Skeletal muscle satellite cell (primary cell): ENCODE results near the gene ARMC12.

ENCODE experiments used
- H3K27me3 ChIP-seq: 2 replicates; pipeline ENCODE4 v1.7.0; 2013; ENCODE audit warnings: low read length; ENCODE audit not compliant: control insufficient read depth, insufficient read depth
- H3K36me3 ChIP-seq: 2 replicates; pipeline ENCODE4 v1.7.0; 2013; ENCODE audit warnings: mild to moderate bottlenecking, control low read depth, low read length; ENCODE audit not compliant: insufficient read depth
- H3K4me1 ChIP-seq: 2 replicates; pipeline ENCODE4 v1.7.0; 2013; ENCODE audit warnings: low read length; ENCODE audit not compliant: control insufficient read depth, insufficient read depth
- H3K4me2 ChIP-seq: 2 replicates; pipeline ENCODE4 v1.7.0; 2013; ENCODE audit warnings: mild to moderate bottlenecking, low read length
- H3K4me3 ChIP-seq: 2 replicates; pipeline ENCODE4 v1.7.0; 2013; ENCODE audit warnings: low read length
- H3K9ac ChIP-seq: 2 replicates; pipeline ENCODE4 v1.7.0; 2013; ENCODE audit warnings: mild to moderate bottlenecking, low read depth, low read length, moderate library complexity
- H3K9me3 ChIP-seq: replicated peaks from 2 replicates; pipeline ENCODE4 v1.7.0; 2013; ENCODE audit warnings: mild to moderate bottlenecking, control low read depth, low read length

The ARMC12 gene

DNA sequence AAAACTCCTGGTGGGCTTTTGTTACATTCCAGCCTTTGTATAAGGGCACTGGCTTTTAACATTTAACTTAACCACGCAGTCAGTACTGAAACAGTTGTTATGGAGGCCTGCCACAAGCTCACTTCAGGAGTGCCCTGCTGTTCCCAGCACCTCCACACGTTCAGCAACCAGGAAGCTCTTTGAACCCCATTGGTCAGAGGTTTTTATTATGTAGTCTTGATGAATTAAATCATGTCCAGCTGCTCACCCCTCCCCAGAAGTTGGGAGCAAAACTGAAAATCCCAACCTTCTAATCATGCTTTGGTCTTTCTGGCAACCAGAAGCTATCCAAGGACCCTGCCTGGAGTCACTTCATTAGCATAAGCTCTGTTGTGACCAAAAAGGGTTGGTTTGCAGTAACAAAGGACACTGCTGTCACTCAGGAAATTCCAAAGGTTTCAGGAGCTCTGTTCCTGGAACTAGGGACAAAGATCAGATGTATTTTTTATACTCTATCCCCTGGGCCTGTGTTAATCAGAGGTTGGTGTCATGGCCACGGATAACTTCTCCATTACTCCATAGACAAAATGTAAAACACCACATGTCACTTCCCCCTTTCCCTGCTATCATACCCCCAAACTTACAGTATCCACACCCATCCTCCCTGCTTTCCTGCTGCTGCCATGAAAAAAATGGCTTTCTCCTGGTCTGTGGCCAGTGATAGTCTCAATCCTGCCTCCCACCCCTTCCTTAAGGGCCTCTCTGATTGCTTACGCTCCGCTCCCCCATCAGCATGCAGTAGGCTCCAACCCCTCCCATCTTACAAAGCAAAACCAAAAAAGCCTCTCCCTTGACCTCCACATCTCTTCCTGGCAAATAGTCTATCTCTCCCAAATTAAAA lies 3.1 kb downstream of the ARMC12 start:
- no peaks in the 10 kb centered on the region for H3K36me3 ChIP-seq
- no peak overlapping the region for H3K4me2 ChIP-seq
- no peak overlapping the region for H3K4me3 ChIP-seq
- H3K9me3 ChIP-seq: no peaks in the 10 kb centered on the region
- no peak overlapping the region for H3K9ac ChIP-seq
- H3K4me1 ChIP-seq: peaks cover 8% of the 10 kb centered on the region
- H3K27me3 ChIP-seq: peaks cover 3% of the 10 kb centered on the region

DNA sequence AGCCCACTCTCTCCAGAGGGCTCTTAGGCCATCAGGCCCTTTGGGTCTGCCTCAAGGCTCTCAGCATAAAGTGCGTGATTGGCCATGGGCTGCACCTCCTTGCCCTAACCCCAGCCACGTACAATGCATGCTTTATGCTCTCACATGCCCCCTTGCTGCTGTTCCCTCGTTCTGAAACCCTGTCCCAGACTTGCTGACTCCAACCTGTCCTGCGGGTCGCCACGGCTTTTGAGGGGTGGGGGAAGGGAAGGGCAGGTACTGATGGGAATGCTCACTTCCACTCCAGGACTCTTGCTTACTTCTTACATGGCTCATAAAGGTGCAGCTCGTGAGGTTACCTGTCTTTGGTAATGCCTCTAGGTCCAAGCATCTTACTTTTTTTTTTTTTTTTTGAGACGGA lies 6.0 kb downstream of the ARMC12 start:
- no peak overlapping the region for H3K4me3 ChIP-seq
- no peak overlapping the region for H3K9ac ChIP-seq
- H3K36me3 ChIP-seq: no peaks in the 10 kb centered on the region
- H3K4me2 ChIP-seq: no peak overlapping the region
- no peaks in the 10 kb centered on the region for H3K4me1 ChIP-seq
- peaks cover 17% of the 10 kb centered on the region for H3K27me3 ChIP-seq
- no peaks in the 10 kb centered on the region for H3K9me3 ChIP-seq

DNA sequence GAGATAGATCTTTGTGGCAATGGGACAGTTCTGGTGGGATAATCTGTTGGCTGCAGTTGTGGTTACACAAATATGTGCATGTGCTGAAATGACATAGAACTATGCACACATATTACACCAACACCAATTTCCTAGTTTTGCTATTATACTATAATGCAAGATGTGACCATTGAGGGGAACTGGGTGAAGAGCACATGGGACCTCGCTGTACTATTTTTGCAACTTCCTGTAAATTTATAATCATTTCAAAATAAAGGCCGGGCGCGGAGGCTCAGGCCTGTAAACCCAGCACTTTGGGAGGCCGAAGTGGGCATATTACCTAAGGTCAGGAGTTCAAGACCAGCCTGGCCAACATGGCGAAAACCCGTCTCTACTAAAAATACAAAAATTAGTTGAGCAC lies 8.7 kb downstream of the ARMC12 start:
- H3K9me3 ChIP-seq: no peaks in the 10 kb centered on the region

DNA sequence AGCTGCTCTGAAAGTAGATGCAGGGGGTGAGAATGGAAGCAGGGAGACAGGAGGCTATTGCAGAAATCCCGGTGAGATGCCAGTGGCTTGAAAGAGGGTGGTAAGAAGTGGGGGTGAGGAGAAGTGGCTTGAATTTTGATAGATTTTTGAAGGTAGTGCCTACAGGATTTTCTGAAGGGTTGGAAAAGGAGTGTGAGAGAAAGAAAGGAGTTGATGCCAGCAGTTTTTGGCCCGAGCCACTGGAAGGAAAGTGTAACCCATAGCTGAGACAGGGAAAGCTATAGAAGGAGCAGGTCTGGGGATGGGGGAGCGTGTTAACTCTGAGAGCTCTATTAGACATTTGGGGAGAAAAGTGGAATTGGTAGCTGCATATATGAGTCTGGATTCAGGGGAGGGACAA lies 9.7 kb downstream of the ARMC12 start:
- no peak overlapping the region for H3K4me2 ChIP-seq
- H3K27me3 ChIP-seq: peaks cover 17% of the 10 kb centered on the region
- H3K4me1 ChIP-seq: no peaks in the 10 kb centered on the region
- H3K9me3 ChIP-seq: no peaks in the 10 kb centered on the region
- no peaks in the 10 kb centered on the region for H3K36me3 ChIP-seq
- H3K9ac ChIP-seq: no peak overlapping the region
- H3K4me3 ChIP-seq: no peak overlapping the region

More for the DNA sequence above, 8.7 kb downstream of the ARMC12 start:
- peaks cover 17% of the 10 kb centered on the region for H3K27me3 ChIP-seq
- no peak overlapping the region for H3K4me3 ChIP-seq
- H3K4me1 ChIP-seq: no peaks in the 10 kb centered on the region
- H3K4me2 ChIP-seq: no peak overlapping the region
- no peak overlapping the region for H3K9ac ChIP-seq
- no peaks in the 10 kb centered on the region for H3K36me3 ChIP-seq

DNA sequence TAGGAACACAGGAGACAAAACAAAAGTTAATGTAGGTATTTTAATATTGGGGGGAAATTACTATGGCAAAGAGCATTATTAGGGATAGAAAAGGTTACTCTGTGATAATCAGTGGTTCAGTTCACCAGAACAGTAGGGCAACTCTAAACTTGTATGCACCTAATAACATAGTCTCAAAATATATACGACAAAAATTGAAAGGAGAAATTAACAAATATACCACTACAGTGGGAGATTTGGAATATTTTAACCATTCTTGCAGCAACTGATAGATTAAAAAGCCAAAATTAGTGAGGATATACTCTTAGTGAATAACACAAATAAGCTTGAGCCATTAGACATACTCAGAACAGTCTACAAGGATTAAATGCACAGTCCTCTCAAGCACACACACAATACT lies 11.0 kb downstream of the ARMC12 start:
- Histone ChIP-seq H3K36me3 (no peaks in the 10 kb centered on the region), H3K4me3 (no peak overlapping the region), H3K4me1 (no peaks in the 10 kb centered on the region), H3K9me3 (no peaks in the 10 kb centered on the region), H3K27me3 (peaks cover 14% of the 10 kb centered on the region), H3K4me2 (no peak overlapping the region), H3K9ac (no peak overlapping the region)

DNA sequence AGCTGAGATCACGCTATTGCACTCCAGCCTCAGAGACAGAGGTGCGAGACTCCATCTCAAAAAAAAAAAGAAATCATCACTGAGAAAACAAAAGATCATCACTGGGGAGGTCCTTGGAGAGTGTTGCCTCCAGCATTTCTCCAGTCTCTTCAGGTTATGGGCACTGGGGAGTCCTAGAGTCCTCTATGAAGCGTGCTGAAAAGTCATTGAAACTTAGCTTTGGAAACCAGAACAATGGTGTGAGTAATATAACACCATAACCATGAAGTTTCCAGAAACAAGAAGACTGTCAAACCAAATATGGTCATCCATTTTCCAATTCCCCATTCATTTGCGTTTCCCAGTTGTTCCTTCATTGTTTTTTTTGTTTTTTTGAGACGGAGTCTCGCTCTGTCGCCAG lies 13.7 kb downstream of the ARMC12 start:
- Histone ChIP-seq H3K4me2 (no peak overlapping the region), H3K4me1 (peaks cover 5% of the 10 kb centered on the region), H3K9me3 (no peaks in the 10 kb centered on the region), H3K36me3 (no peaks in the 10 kb centered on the region), H3K27me3 (peaks cover 13% of the 10 kb centered on the region), H3K9ac (no peak overlapping the region), H3K4me3 (no peak overlapping the region)

DNA sequence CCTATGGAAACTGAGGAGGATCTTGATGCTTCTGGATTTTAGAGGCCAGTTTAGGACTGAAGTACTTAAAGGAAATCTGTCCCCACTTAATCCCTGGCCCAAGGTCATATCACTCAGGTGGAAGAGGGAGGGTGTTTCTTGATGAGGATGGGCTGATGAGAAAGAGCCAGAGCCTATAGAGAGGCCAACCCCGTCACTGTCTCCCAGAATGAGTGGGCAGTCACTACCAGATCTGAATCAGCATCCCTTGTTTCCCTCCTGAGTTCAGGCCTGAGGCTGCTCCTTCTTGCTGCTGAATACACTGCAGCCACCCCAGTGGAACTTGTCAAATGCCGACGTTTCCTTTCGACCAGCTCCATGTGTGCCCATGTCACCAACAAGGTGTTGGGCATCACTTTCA lies 14.8 kb downstream of the ARMC12 start:
- H3K4me2 ChIP-seq: no peak overlapping the region
- H3K9ac ChIP-seq: no peak overlapping the region
- H3K4me3 ChIP-seq: no peak overlapping the region
- no peaks in the 10 kb centered on the region for H3K9me3 ChIP-seq
- H3K36me3 ChIP-seq: no peaks in the 10 kb centered on the region
- H3K4me1 ChIP-seq: peaks cover 5% of the 10 kb centered on the region
- peaks cover 7% of the 10 kb centered on the region for H3K27me3 ChIP-seq

GRCh38 chr6:35752330-35752729 lies 15.5 kb downstream of the ARMC12 start:
- Histone ChIP-seq H3K27me3 (peaks cover under 1% of the 10 kb centered on the region), H3K4me1 (peaks cover 5% of the 10 kb centered on the region), H3K4me3 (no peak overlapping the region), H3K36me3 (no peaks in the 10 kb centered on the region), H3K9ac (no peak overlapping the region), H3K9me3 (no peaks in the 10 kb centered on the region), H3K4me2 (no peak overlapping the region)

- Histone ChIP-seq H3K4me1 (peaks cover 5% of the 10 kb centered on the region), H3K36me3 (no peaks in the 10 kb centered on the region), H3K4me3 (no peak overlapping the region), H3K4me2 (no peak overlapping the region), H3K27me3 (peaks cover 5% of the 10 kb centered on the region), H3K9me3 (no peaks in the 10 kb centered on the region), H3K9ac (no peak overlapping the region)
These were observed 17.8 kb downstream of the ARMC12 start for GRCh38 chr6:35754452-35755277.

DNA sequence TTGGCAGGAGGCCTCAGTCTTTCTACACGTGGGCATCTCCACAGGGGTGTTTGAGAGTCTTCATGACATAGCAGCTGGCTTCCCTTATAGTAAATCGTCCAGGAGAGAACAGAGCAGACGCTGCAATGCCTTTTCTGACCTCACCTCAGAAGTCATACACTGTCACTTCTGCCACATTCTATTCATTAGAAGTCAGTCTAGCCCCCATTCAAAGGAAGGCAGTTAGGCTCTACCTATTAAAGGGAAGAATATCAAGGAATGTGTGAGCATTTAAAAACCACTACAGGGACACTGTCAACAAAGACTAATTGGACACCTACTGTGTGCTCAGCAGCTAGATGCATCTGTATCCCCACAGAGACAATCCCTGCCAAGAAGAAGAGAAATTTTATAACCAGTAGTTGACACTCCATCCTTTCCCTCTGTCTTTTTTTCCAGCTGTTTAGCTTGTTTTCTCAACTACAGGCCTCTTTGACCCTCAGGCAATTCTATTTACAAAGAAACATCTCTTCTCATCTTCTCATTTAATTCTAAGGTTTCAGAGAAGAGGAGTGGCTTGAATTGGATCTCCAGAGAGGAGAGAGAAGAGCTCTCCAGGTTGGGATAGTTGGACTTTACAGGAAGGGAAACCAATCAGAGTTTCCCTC lies 18.6 kb downstream of the ARMC12 start:
- no peaks in the 10 kb centered on the region for H3K9me3 ChIP-seq
- no peaks in the 10 kb centered on the region for H3K36me3 ChIP-seq
- H3K9ac ChIP-seq: no peak overlapping the region
- no peak overlapping the region for H3K4me2 ChIP-seq
- H3K4me1 ChIP-seq: peaks cover 5% of the 10 kb centered on the region
- H3K4me3 ChIP-seq: no peak overlapping the region
- H3K27me3 ChIP-seq: peaks cover 9% of the 10 kb centered on the region

GRCh38 chr6:35757456-35758123 lies 20.8 kb downstream of the ARMC12 start:
- Histone ChIP-seq H3K9ac (no peak overlapping the region), H3K4me2 (no peak overlapping the region), H3K36me3 (no peaks in the 10 kb centered on the region), H3K4me3 (no peak overlapping the region), H3K4me1 (peaks cover 5% of the 10 kb centered on the region), H3K9me3 (no peaks in the 10 kb centered on the region), H3K27me3 (peaks cover 17% of the 10 kb centered on the region)
